Measurements from ENCODE around the gene FOXP1.

FOXP1 gene

GRCh38 chr3:71201939-71202338 lies 381.6 kb downstream of the FOXP1 start:
- no peak for DNase-seq (ENCODE audit: extremely low read depth, insufficient read length)
- Histone ChIP-seq H3K4me3 (replicated peaks; ENCODE audit: low read depth, low read length) (no peak overlapping the region), H3K36me3 (ENCODE audit: control insufficient read depth, insufficient read depth, low read length) (no peaks in the 10 kb centered on the region), H3K27me3 (replicated peaks; ENCODE audit: control insufficient read depth, insufficient read depth, low read length) (peaks cover 4% of the 10 kb centered on the region)
- no peak for TF ChIP-seq CTCF (IDR thresholded peaks at IDR 0.05; ENCODE audit: insufficient read depth, low read length, poor library complexity, severe bottlenecking)

- no peak for TF ChIP-seq CTCF (IDR thresholded peaks at IDR 0.05; ENCODE audit: insufficient read depth, low read length, poor library complexity, severe bottlenecking)
- no peak for DNase-seq (ENCODE audit: extremely low read depth, insufficient read length)
- no peak overlapping the region for H3K4me3 ChIP-seq (replicated peaks; ENCODE audit: low read depth, low read length)
Observed at GRCh38 chr3:71197841-71198565, 385.5 kb downstream of the FOXP1 start.

GRCh38 chr3:71195492-71195891 lies 388.0 kb downstream of the FOXP1 start:
- no peaks in the 10 kb centered on the region for H3K27me3 ChIP-seq (replicated peaks; ENCODE audit: control insufficient read depth, insufficient read depth, low read length)
- H3K4me3 ChIP-seq (replicated peaks; ENCODE audit: low read depth, low read length): no peak overlapping the region
- no peak for DNase-seq (ENCODE audit: extremely low read depth, insufficient read length)
- TF ChIP-seq CTCF (IDR thresholded peaks at IDR 0.05; ENCODE audit: insufficient read depth, low read length, poor library complexity, severe bottlenecking): no peak
- no peaks in the 10 kb centered on the region for H3K36me3 ChIP-seq (ENCODE audit: control insufficient read depth, insufficient read depth, low read length)

More at GRCh38 chr3:71197841-71198565, 385.5 kb downstream of the FOXP1 start:
- no peaks in the 10 kb centered on the region for H3K36me3 ChIP-seq (ENCODE audit: control insufficient read depth, insufficient read depth, low read length)
- H3K27me3 ChIP-seq (replicated peaks; ENCODE audit: control insufficient read depth, insufficient read depth, low read length): peaks cover 2% of the 10 kb centered on the region; the same call in 1 of the 2 replicates

- Histone ChIP-seq H3K4me3 (replicated peaks; ENCODE audit: low read depth, low read length) (no peak overlapping the region), H3K27me3 (replicated peaks; ENCODE audit: control insufficient read depth, insufficient read depth, low read length) (no peaks in the 10 kb centered on the region), H3K36me3 (ENCODE audit: control insufficient read depth, insufficient read depth, low read length) (no peaks in the 10 kb centered on the region)
- TF ChIP-seq CTCF (IDR thresholded peaks at IDR 0.05; ENCODE audit: insufficient read depth, low read length, poor library complexity, severe bottlenecking): no peak
- no peak for DNase-seq (ENCODE audit: extremely low read depth, insufficient read length)
Observed at GRCh38 chr3:71194785-71195184, 388.7 kb downstream of the FOXP1 start.

- no peak overlapping the region for H3K4me3 ChIP-seq (replicated peaks; ENCODE audit: low read depth, low read length)
- no peak for TF ChIP-seq CTCF (IDR thresholded peaks at IDR 0.05; ENCODE audit: insufficient read depth, low read length, poor library complexity, severe bottlenecking)
- DNase-seq (ENCODE audit: extremely low read depth, insufficient read length): no peak
- no peaks in the 10 kb centered on the region for H3K36me3 ChIP-seq (ENCODE audit: control insufficient read depth, insufficient read depth, low read length)
- no peaks in the 10 kb centered on the region for H3K27me3 ChIP-seq (replicated peaks; ENCODE audit: control insufficient read depth, insufficient read depth, low read length)
Observed at GRCh38 chr3:71191031-71191482, 392.5 kb downstream of the FOXP1 start.
